ENCODE data around the gene EDA.

GRCh38 chrX:70084592-70085240, 468.8 kb downstream of the EDA start:
- no peak for TF ChIP-seq REST (IDR thresholded peaks at IDR 0.05; ENCODE audit: insufficient read depth in 1 of 2, low read depth in 2 of 2, low read length in 1 of 2)
- no peak for TF ChIP-seq CTCF (IDR thresholded peaks at IDR 0.05)
- no peak for TF ChIP-seq POLR2AphosphoS5 (IDR thresholded peaks at IDR 0.05; ENCODE audit: low read depth, low read length)
- TF ChIP-seq SIN3A (IDR thresholded peaks at IDR 0.05; ENCODE audit: borderline replicate concordance, insufficient read depth, low read depth, low read length) = no peak

All from Panc1 (cell line).